Large intestine (tissue), 3 donors: ENCODE results near the gene NUP153. TPM values are rescaled to one million over a fixed set of nuclear protein-coding genes. Genes with fewer than 3 reads are reported as not detected.

Experiments used
- DNase-seq, 2 donors: peaks; one replicate each; pipeline versions ENCODE4 v3.0.0 to v3.0.0-alpha.2; 2013
- H3K27ac ChIP-seq: one replicate; pipeline ENCODE4 v1.5.1; 2013; ENCODE audit warnings: low read length
- H3K27me3 ChIP-seq: 2 replicates; pipeline ENCODE4 v1.6.1; 2013; ENCODE audit warnings: low read length; ENCODE audit not compliant: control insufficient read depth, insufficient read depth
- H3K36me3 ChIP-seq: 2 replicates; pipeline ENCODE4 v1.6.1; 2013; ENCODE audit warnings: low read length; ENCODE audit not compliant: control insufficient read depth, insufficient read depth
- H3K4me1 ChIP-seq: one replicate; pipeline ENCODE4 v1.6.1; 2013; ENCODE audit warnings: low read length; ENCODE audit not compliant: control insufficient read depth, insufficient read depth
- H3K4me3 ChIP-seq: one replicate; pipeline ENCODE4 v1.5.1; 2013; ENCODE audit warnings: low read length
- H3K9me3 ChIP-seq: one replicate; pipeline ENCODE4 v1.6.1; 2013; ENCODE audit warnings: mild to moderate bottlenecking, low read depth, low read length, moderate library complexity; ENCODE audit not compliant: control insufficient read depth
- WGBS: methylation state at CpG from one replicate; pipeline ENCODE4 v1.1.5; 2013; ENCODE audit warnings: low lambda C conversion rate; ENCODE audit not compliant: insufficient coverage; 5-methylcytosine and 5-hydroxymethylcytosine counted together
- polyA plus RNA-seq: library from polyadenylated mRNA; unstranded; fragments of 120-200 nt; gene quantifications from one replicate; pipeline ENCODE4 v1.2.1, GENCODE V29; 2013

NUP153 gene
- polyA plus RNA-seq, 1 donor = 32.2 TPM

DNA sequence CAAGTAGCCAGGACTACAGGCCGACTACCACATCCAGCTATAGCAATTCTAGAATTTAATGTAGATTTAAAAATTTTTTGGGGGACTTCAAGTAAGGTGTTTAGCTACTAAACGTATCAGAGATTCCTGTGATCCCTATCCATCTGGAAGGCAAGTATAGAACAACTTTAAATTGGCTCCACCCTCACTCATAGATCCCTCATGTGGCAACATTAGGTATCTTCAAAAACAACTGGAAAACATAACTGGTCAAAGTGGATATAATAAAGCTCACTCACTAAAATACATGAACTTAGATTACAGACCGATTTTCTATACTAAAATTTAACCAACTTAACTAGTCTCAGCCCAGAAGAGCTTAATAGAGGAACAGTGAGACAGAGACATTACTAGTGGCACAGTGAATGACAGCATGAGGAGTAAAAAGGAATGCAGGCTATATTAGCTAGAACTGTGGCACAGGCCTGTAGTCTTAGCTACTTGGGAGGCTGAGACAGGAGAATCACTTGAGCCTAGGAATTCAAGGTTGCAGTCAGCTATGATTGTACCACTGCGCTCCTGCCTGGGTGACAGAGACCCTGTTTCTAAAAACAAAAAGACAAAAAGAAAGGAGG is 14.7 kb downstream of the NUP153 start:
- no peak overlapping the region for H3K27ac ChIP-seq
- H3K4me1 ChIP-seq = no peaks in the 10 kb centered on the region
- WGBS = 100% methylated on average over 1 of the region's 4 CpGs
- no peaks in the 10 kb centered on the region for H3K9me3 ChIP-seq
- DNase-seq = no peak
- no peaks in the 10 kb centered on the region for H3K27me3 ChIP-seq
- H3K36me3 ChIP-seq = peaks cover 9% of the 10 kb centered on the region
- no peak overlapping the region for H3K4me3 ChIP-seq

- H3K4me3 ChIP-seq = no peak overlapping the region
- no peaks in the 10 kb centered on the region for H3K4me1 ChIP-seq
- no peaks in the 10 kb centered on the region for H3K27me3 ChIP-seq
- no peak overlapping the region for H3K27ac ChIP-seq
- H3K9me3 ChIP-seq = no peaks in the 10 kb centered on the region
- no CpG with 5 or more reads among the region's 2 CpGs for WGBS
- no peak for DNase-seq
- peaks cover 33% of the 10 kb centered on the region for H3K36me3 ChIP-seq
Measured at GRCh38 chr6:17688481-17688880, 18.2 kb downstream of the NUP153 start.

DNA sequence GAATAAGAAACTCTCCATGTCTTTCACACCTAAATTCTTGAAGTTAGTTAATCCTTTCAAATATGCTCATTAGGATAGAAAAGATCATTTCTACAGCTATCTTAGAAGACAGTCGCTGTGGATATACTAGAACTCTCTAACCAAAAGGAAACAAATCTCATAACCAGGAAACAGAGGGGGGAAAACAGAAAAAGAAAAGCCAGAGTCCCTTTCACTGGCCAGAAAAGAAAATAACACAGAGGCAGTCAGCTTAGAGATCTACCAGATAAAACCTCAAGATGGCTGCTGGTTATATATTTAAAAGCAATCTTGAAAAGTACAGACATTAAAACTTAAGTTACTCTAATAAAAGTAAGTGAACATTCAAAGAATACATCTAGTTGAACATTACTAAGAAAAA is 19.6 kb downstream of the NUP153 start:
- DNase-seq = no peak
- no peaks in the 10 kb centered on the region for H3K9me3 ChIP-seq
- H3K27me3 ChIP-seq = no peaks in the 10 kb centered on the region
- no peaks in the 10 kb centered on the region for H3K4me1 ChIP-seq
- no peak overlapping the region for H3K27ac ChIP-seq
- peaks cover 39% of the 10 kb centered on the region for H3K36me3 ChIP-seq
- 100% methylated on average over 1 of the region's 1 CpG for WGBS
- no peak overlapping the region for H3K4me3 ChIP-seq

DNA sequence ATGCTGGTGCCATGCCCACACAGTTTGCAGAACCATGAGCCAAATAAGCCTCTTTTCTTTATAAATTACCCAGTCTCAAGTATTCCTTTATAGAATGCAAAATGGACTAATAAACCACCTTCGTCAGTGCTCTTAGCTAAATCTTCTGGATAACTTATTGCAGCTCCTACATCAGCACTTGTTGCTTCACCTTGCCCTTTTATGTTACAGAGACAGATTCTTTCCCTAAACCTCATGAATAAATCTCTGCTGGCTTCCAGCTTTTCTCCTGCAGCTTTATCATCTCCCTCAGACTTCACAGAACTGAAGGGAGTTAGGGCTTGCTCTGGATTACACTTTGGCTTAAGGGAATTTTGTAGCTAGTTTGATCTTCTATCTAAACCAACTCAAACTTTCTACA is 22.6 kb downstream of the NUP153 start:
- Histone ChIP-seq H3K27me3 (no peaks in the 10 kb centered on the region), H3K9me3 (no peaks in the 10 kb centered on the region), H3K27ac (no peak overlapping the region), H3K4me1 (no peaks in the 10 kb centered on the region), H3K4me3 (no peak overlapping the region), H3K36me3 (peaks cover 42% of the 10 kb centered on the region)
- no peak for DNase-seq
- WGBS = 100% methylated on average over 1 of the region's 1 CpG

GRCh38 chr6:17683428-17683827 is 23.3 kb downstream of the NUP153 start:
- Histone ChIP-seq H3K4me1 (no peaks in the 10 kb centered on the region), H3K27ac (no peak overlapping the region), H3K36me3 (peaks cover 42% of the 10 kb centered on the region), H3K27me3 (no peaks in the 10 kb centered on the region), H3K4me3 (no peak overlapping the region), H3K9me3 (no peaks in the 10 kb centered on the region)
- WGBS = no CpG with 5 or more reads among the region's 2 CpGs
- no peak for DNase-seq

GRCh38 chr6:17679726-17680125 is 27.0 kb downstream of the NUP153 start:
- Histone ChIP-seq H3K27me3 (no peaks in the 10 kb centered on the region), H3K9me3 (no peaks in the 10 kb centered on the region), H3K4me1 (no peaks in the 10 kb centered on the region), H3K4me3 (no peak overlapping the region), H3K27ac (no peak overlapping the region), H3K36me3 (peaks cover 28% of the 10 kb centered on the region)
- 57% methylated on average over 1 of the region's 8 CpGs for WGBS
- DNase-seq = no peak

- no peak for DNase-seq
- no peaks in the 10 kb centered on the region for H3K9me3 ChIP-seq
- H3K36me3 ChIP-seq = peaks cover 27% of the 10 kb centered on the region
- no peaks in the 10 kb centered on the region for H3K27me3 ChIP-seq
- WGBS = 92% methylated on average over 2 of the region's 5 CpGs
- no peak overlapping the region for H3K4me3 ChIP-seq
- no peaks in the 10 kb centered on the region for H3K4me1 ChIP-seq
- no peak overlapping the region for H3K27ac ChIP-seq
Measured at GRCh38 chr6:17677602-17678001, 29.1 kb downstream of the NUP153 start.

DNA sequence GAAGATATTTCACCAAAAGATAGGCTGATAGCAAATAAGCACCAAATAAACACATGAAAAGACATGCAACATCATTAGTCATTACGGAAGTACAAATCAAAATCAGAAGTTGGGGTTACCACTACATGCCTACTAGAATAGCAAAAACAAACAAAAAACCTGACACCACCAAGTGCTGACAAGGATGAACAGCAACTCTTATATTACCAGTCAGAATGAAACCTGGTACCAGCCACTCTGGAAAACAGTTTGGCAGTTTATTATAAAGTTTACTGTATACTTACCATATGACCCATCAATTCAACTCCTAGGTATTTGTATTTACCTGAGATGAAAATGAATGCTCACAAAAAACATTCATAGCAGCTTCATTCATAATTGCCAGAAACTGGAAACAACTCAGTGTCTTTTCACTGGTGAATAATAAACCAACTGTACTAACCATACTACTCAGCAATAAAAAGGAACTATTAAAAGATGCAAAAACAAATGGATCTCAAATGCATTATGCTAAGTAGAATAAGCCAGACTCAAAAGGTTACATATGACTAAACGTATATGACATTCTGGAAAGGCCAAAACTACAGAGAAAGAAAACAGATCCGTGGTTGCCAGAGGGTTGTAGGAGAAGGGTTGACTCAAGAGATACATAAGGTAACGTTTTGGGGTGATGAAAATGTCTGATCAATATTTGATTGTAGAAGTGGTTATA is 33.0 kb downstream of the NUP153 start:
- Histone ChIP-seq H3K27ac (no peak overlapping the region), H3K4me1 (no peaks in the 10 kb centered on the region), H3K36me3 (peaks cover 46% of the 10 kb centered on the region), H3K4me3 (no peak overlapping the region), H3K27me3 (no peaks in the 10 kb centered on the region), H3K9me3 (no peaks in the 10 kb centered on the region)
- WGBS = 100% methylated on average over 2 of the region's 4 CpGs
- DNase-seq = no peak

DNA sequence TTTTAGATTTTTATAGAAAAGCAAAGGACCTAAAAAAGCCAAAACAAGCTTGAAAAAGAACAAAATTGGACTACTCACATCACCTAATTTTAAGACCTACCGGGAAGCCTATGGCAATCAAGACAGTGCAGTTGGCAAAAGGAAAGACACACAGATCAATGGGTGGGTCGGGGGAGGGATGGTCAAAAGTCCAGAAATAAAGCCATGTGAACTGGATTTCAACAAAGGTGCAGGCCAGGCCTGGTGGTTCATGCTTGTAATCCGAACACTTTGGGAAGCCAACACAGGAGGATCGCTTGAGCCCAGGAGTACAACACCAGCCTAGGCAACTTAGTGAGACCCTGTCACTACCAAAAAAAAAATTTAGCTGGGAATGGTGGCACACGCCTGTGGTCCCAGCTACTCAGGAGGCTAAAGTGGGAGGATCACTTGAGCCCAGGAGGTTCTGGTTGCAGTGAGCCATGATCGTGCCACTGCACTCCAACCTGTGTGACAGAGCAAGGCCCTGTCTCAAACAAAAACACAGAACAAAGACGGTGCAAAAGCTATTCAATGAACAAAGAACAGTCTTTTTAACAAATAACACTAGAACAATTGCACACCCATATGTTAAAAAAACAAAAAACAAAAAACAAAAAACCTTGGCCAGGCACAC is 34.5 kb downstream of the NUP153 start:
- Histone ChIP-seq H3K27ac (no peak overlapping the region), H3K4me3 (no peak overlapping the region), H3K4me1 (no peaks in the 10 kb centered on the region), H3K9me3 (no peaks in the 10 kb centered on the region), H3K36me3 (peaks cover 52% of the 10 kb centered on the region), H3K27me3 (no peaks in the 10 kb centered on the region)
- DNase-seq = no peak
- 80% methylated on average over 1 of the region's 7 CpGs for WGBS

- H3K36me3 ChIP-seq = peaks cover 42% of the 10 kb centered on the region
- H3K27me3 ChIP-seq = no peaks in the 10 kb centered on the region
- no peaks in the 10 kb centered on the region for H3K4me1 ChIP-seq
- DNase-seq = no peak
- no peaks in the 10 kb centered on the region for H3K9me3 ChIP-seq
- no CpG with 5 or more reads among the region's 1 CpG for WGBS
- H3K27ac ChIP-seq = no peak overlapping the region
- no peak overlapping the region for H3K4me3 ChIP-seq
Measured at GRCh38 chr6:17666646-17667045, 40.1 kb downstream of the NUP153 start.
